OCI-LY7 (cell line): Measurements from ENCODE around the gene TALDO1. TPM values are rescaled to one million over a fixed set of nuclear protein-coding genes. Genes with fewer than 3 reads are reported as not detected.

Source experiments
- small RNA-seq: library from RNA; depleted of rRNA; stranded (forward); fragments of <200 nt; gene quantifications from one replicate; pipeline ENCODE3, GENCODE V24; 2014
- total RNA-seq, 2 experiments: library from RNA; depleted of rRNA in 1 of 2; stranded (reverse); fragments of >200 nt in 1 of 2; shearing (Covaris generic) in 1 of 2; gene quantifications; 2 replicates each; pipeline ENCODE4 v1.2.3, GENCODE V29; 2014 to 2022

Gene TALDO1
- total RNA-seq, 2 experiments from 2014 or later: 172 to 226 TPM

Small RNAs within 50 kb of the gene (small RNA-seq; reads per million reads assigned to genes)
- gene SNORA52: not detected

Other genes starting within 250 kb of the TALDO1 start
- gene RNH1, start 240.2 kb upstream of the TALDO1 start, total RNA-seq (2014; rRNA removed; shearing (Covaris generic)): 57.1 and 65.7 TPM in 2 replicates
- gene RNH1, start 240.2 kb upstream of the TALDO1 start, total RNA-seq (2022): 48.8 and 65.5 TPM in 2 replicates
- 53.0 and 67.8 TPM in 2 replicates for gene HRAS, start 211.9 kb upstream of the TALDO1 start, total RNA-seq (2014; rRNA removed; shearing (Covaris generic))
- gene HRAS, start 211.9 kb upstream of the TALDO1 start, total RNA-seq (2022): 40.1 and 46.9 TPM in 2 replicates
- 1.2 and 1.6 TPM in 2 replicates for gene LRRC56, start 209.9 kb upstream of the TALDO1 start, total RNA-seq (2014; rRNA removed; shearing (Covaris generic))
- 1.5 and 2.5 TPM in 2 replicates for gene LRRC56, start 209.9 kb upstream of the TALDO1 start, total RNA-seq (2022)
- gene LMNTD2, start 186.7 kb upstream of the TALDO1 start, total RNA-seq (2014; rRNA removed; shearing (Covaris generic)): 4.7 and 7.5 TPM in 2 replicates
- 16.9 and 17.7 TPM in 2 replicates for gene LMNTD2, start 186.7 kb upstream of the TALDO1 start, total RNA-seq (2022)
- 18.0 and 22.1 TPM in 2 replicates for gene RASSF7, start 186.5 kb upstream of the TALDO1 start, total RNA-seq (2014; rRNA removed; shearing (Covaris generic))
- gene RASSF7, start 186.5 kb upstream of the TALDO1 start, total RNA-seq (2022): 11.8 and 15.1 TPM in 2 replicates
- 23.3 and 25.6 TPM in 2 replicates for gene PHRF1, start 171.0 kb upstream of the TALDO1 start, total RNA-seq (2014; rRNA removed; shearing (Covaris generic))
- 43.8 and 45.4 TPM in 2 replicates for gene PHRF1, start 171.0 kb upstream of the TALDO1 start, total RNA-seq (2022)
- gene IRF7, start 131.5 kb upstream of the TALDO1 start, total RNA-seq (2014; rRNA removed; shearing (Covaris generic)): 18.7 and 20.9 TPM in 2 replicates
- gene IRF7, start 131.5 kb upstream of the TALDO1 start, total RNA-seq (2022): 15.8 and 16.6 TPM in 2 replicates
- gene CDHR5, start 122.5 kb upstream of the TALDO1 start, total RNA-seq (2014; rRNA removed; shearing (Covaris generic)): not detected in 2 replicates
- gene CDHR5, start 122.5 kb upstream of the TALDO1 start, total RNA-seq (2022): not detected in 2 replicates
- not detected in 2 replicates for gene SCT, start 120.3 kb upstream of the TALDO1 start, total RNA-seq (2014; rRNA removed; shearing (Covaris generic))
- not detected in 2 replicates for gene SCT, start 120.3 kb upstream of the TALDO1 start, total RNA-seq (2022)
- gene DRD4, start 110.2 kb upstream of the TALDO1 start, total RNA-seq (2014; rRNA removed; shearing (Covaris generic)): 0.16 and 2.2 TPM in 2 replicates
- 3.1 and 3.5 TPM in 2 replicates for gene DRD4, start 110.2 kb upstream of the TALDO1 start, total RNA-seq (2022)
- 35.6 and 42.7 TPM in 2 replicates for gene DEAF1, start 52.2 kb upstream of the TALDO1 start, total RNA-seq (2014; rRNA removed; shearing (Covaris generic))
- 63.0 and 66.2 TPM in 2 replicates for gene DEAF1, start 52.2 kb upstream of the TALDO1 start, total RNA-seq (2022)
- 52.8 and 56.8 TPM in 2 replicates for gene TMEM80, start 51.6 kb upstream of the TALDO1 start, total RNA-seq (2014; rRNA removed; shearing (Covaris generic))
- 51.6 and 52.7 TPM in 2 replicates for gene TMEM80, start 51.6 kb upstream of the TALDO1 start, total RNA-seq (2022)
- gene EPS8L2, start 41.2 kb upstream of the TALDO1 start, total RNA-seq (2014; rRNA removed; shearing (Covaris generic)): 3.8 and 4.8 TPM in 2 replicates
- gene EPS8L2, start 41.2 kb upstream of the TALDO1 start, total RNA-seq (2022): 7.1 and 9.3 TPM in 2 replicates
- 73.3 and 109 TPM in 2 replicates for gene GATD1, start 30.0 kb downstream of the TALDO1 start, total RNA-seq (2014; rRNA removed; shearing (Covaris generic))
- gene GATD1, start 30.0 kb downstream of the TALDO1 start, total RNA-seq (2022): 117 and 141 TPM in 2 replicates
- 17.5 and 17.6 TPM in 2 replicates for gene CEND1, start 42.6 kb downstream of the TALDO1 start, total RNA-seq (2014; rRNA removed; shearing (Covaris generic))
- 25.6 and 32.5 TPM in 2 replicates for gene CEND1, start 42.6 kb downstream of the TALDO1 start, total RNA-seq (2022)
- 22.7 and 30.8 TPM in 2 replicates for gene SLC25A22, start 50.8 kb downstream of the TALDO1 start, total RNA-seq (2014; rRNA removed; shearing (Covaris generic))
- gene SLC25A22, start 50.8 kb downstream of the TALDO1 start, total RNA-seq (2022): 46.2 and 50.9 TPM in 2 replicates
- 31.2 and 33.6 TPM in 2 replicates for gene PIDD1, start 57.8 kb downstream of the TALDO1 start, total RNA-seq (2014; rRNA removed; shearing (Covaris generic))
- gene PIDD1, start 57.8 kb downstream of the TALDO1 start, total RNA-seq (2022): 47.7 and 49.1 TPM in 2 replicates
- gene RPLP2, start 62.5 kb downstream of the TALDO1 start, total RNA-seq (2014; rRNA removed; shearing (Covaris generic)): 1,564 and 1,687 TPM in 2 replicates
- gene RPLP2, start 62.5 kb downstream of the TALDO1 start, total RNA-seq (2022): 3,121 and 3,147 TPM in 2 replicates
- gene PNPLA2, start 71.5 kb downstream of the TALDO1 start, total RNA-seq (2014; rRNA removed; shearing (Covaris generic)): 15.1 and 19.8 TPM in 2 replicates
- gene PNPLA2, start 71.5 kb downstream of the TALDO1 start, total RNA-seq (2022): 41.2 and 57.5 TPM in 2 replicates
- gene CRACR2B, start 80.5 kb downstream of the TALDO1 start, total RNA-seq (2014; rRNA removed; shearing (Covaris generic)): 2.2 and 2.8 TPM in 2 replicates
- 20.1 and 21.0 TPM in 2 replicates for gene CRACR2B, start 80.5 kb downstream of the TALDO1 start, total RNA-seq (2022)
- 0.28 TPM in 1 of 2 replicates, not detected in the other for gene CD151, start 85.5 kb downstream of the TALDO1 start, total RNA-seq (2014; rRNA removed; shearing (Covaris generic))
- 0.84 and 1.0 TPM in 2 replicates for gene CD151, start 85.5 kb downstream of the TALDO1 start, total RNA-seq (2022)
- gene POLR2L, start 95.1 kb downstream of the TALDO1 start, total RNA-seq (2014; rRNA removed; shearing (Covaris generic)): 206 and 224 TPM in 2 replicates
- gene POLR2L, start 95.1 kb downstream of the TALDO1 start, total RNA-seq (2022): 64.5 and 88.3 TPM in 2 replicates
- 8.9 and 12.1 TPM in 2 replicates for gene TSPAN4, start 95.4 kb downstream of the TALDO1 start, total RNA-seq (2014; rRNA removed; shearing (Covaris generic))
- 8.0 and 9.4 TPM in 2 replicates for gene TSPAN4, start 95.4 kb downstream of the TALDO1 start, total RNA-seq (2022)
- gene CHID1, start 163.3 kb downstream of the TALDO1 start, total RNA-seq (2014; rRNA removed; shearing (Covaris generic)): 30.6 and 39.4 TPM in 2 replicates
- gene CHID1, start 163.3 kb downstream of the TALDO1 start, total RNA-seq (2022): 69.6 and 71.1 TPM in 2 replicates
- gene AP2A2, start 178.4 kb downstream of the TALDO1 start, total RNA-seq (2014; rRNA removed; shearing (Covaris generic)): 22.4 and 24.9 TPM in 2 replicates
- 40.0 and 43.0 TPM in 2 replicates for gene AP2A2, start 178.4 kb downstream of the TALDO1 start, total RNA-seq (2022)